Panc1 (cell line): ENCODE results near the gene EYS. TPM values are rescaled to one million over a fixed set of nuclear protein-coding genes. Genes with fewer than 3 reads are reported as not detected.
A peak's percentile ranks its signal among the peaks of the same experiment; 100 is the strongest.

ENCODE experiments used
- ATAC-seq: fragments of 200-7000 bp; cut with Tn5 transposase; 2 replicates; pipeline ENCODE4 v1.9.1; 2020; ENCODE audit warnings: mild to moderate bottlenecking, moderate library complexity
- BruUV-seq: library from RNA; stranded (reverse); fragments of 400-500 nt; replicated peaks from 2 replicates; lab custom pipeline; 2021; lab: Mats Ljungman, UMichigan
- CTCF ChIA-PET: fragments of 300-600 bp; sonication (Branson Sonifier 250); formaldehyde crosslinking; loops from one replicate; lab custom pipeline; 2022; ENCODE audit warnings: antibody characterized with exemption; lab: Charles Lee
- POLR2A ChIA-PET: fragments of 300-600 bp; sonication (Branson Sonifier 250); formaldehyde crosslinking; loops from one replicate; lab custom pipeline; 2022; ENCODE audit warnings: antibody characterized with exemption; lab: Charles Lee
- DNase-seq: peaks from one replicate; pipeline ENCODE4 v3.0.0-alpha.2; 2010; ENCODE audit warnings: low read depth, low spot score
- H3K27ac ChIP-seq: 2 replicates; pipeline ENCODE4 v1.5.1; 2011; ENCODE audit warnings: mild to moderate bottlenecking, low read length, inconsistent platforms
- H3K27me3 ChIP-seq: fragments of 200-500 bp; sonication (Bioruptor generic); 2 replicates; pipeline ENCODE4 v1.6.0; 2014; ENCODE audit warnings: low read length, inconsistent platforms; ENCODE audit not compliant: control insufficient read depth, insufficient read depth
- H3K36me3 ChIP-seq: fragments of 200-500 bp; sonication (Bioruptor generic); 2 replicates; pipeline ENCODE4 v1.5.1; 2014; ENCODE audit warnings: inconsistent platforms, mild to moderate bottlenecking, low read length, moderate library complexity; ENCODE audit not compliant: control insufficient read depth, insufficient read depth
- H3K4me1 ChIP-seq: 2 replicates; pipeline ENCODE4 v1.5.1; 2011; ENCODE audit warnings: inconsistent platforms, mild to moderate bottlenecking, low read length, moderate library complexity; ENCODE audit not compliant: control insufficient read depth, insufficient read depth
- H3K4me3 ChIP-seq, 2 experiments: 2 replicates each; pipeline ENCODE4 v1.5.1; 2011 to 2012; ENCODE audit warnings: low read depth in 2 of 2, low read length in 2 of 2, mild to moderate bottlenecking in 2 of 2, inconsistent platforms in 1 of 2, moderate library complexity in 1 of 2
- H3K9me3 ChIP-seq: fragments of 200-500 bp; sonication (Bioruptor generic); 2 replicates; pipeline ENCODE4 v1.5.1; 2014; ENCODE audit warnings: low read depth, mild to moderate bottlenecking, inconsistent platforms, low read length, moderate library complexity; ENCODE audit not compliant: control insufficient read depth, insufficient read depth
- CTCF ChIP-seq: fragments of 450-650 bp; IDR thresholded peaks from 2 replicates; pipeline ENCODE4 v1.5.1; 2017; ENCODE audit warnings: mild to moderate bottlenecking
- POLR2AphosphoS5 ChIP-seq: IDR thresholded peaks from 2 replicates; pipeline ENCODE4 v1.6.1; 2012; ENCODE audit warnings: mild to moderate bottlenecking, low read depth, low read length, moderate library complexity
- REST ChIP-seq, 2 experiments: IDR thresholded peaks; 2 replicates each; pipeline ENCODE4 v1.6.1; 2011 to 2012; ENCODE audit warnings: low read depth in 2 of 2, control low read depth in 1 of 2, low read length in 1 of 2, mild to moderate bottlenecking in 1 of 2, moderate library complexity in 1 of 2; ENCODE audit not compliant: insufficient read depth in 1 of 2
- SIN3A ChIP-seq: IDR thresholded peaks from 2 replicates; pipeline ENCODE4 v1.6.1; 2012; ENCODE audit warnings: low read depth, mild to moderate bottlenecking, low read length, moderate library complexity, borderline replicate concordance; ENCODE audit not compliant: insufficient read depth
- TCF7L2 ChIP-seq: IDR thresholded peaks from 2 replicates; pipeline ENCODE4 v1.6.1; 2011; ENCODE audit warnings: mild to moderate bottlenecking, low read depth, low read length, inconsistent platforms
- in situ Hi-C: cut with HindIII; loops from 2 replicates; pipeline ENCODE4 v1.10.0; 2016; ENCODE audit warnings: low sequenced_read_pairs, low pct_unique_long_range_greater_than_20kb
- intact Hi-C: fragments of 100-400 bp; cut with micrococcal nuclease; formaldehyde crosslinking; loops from one replicate; pipeline ENCODE4 v1.10.0; 2022; ENCODE audit not compliant: unreplicated experiment
- total RNA-seq: library from RNA; stranded (reverse); gene quantifications from one replicate; pipeline ENCODE4 v1.2.1, GENCODE V29; 2021; ENCODE audit not compliant: unreplicated experiment

EYS gene
- total RNA-seq, 1 experiment from 2014 or later, result not detected

- ChIA-PET CTCF (no interaction called here), POLR2A (no interaction called here)
- H3K36me3 ChIP-seq, result no peaks in the 10 kb centered on the region
- BruUV-seq, result no TSS peak
- H3K4me3 ChIP-seq, result no peak overlapping the region
- peak; percentile 47 for DNase-seq
- no peaks in the 10 kb centered on the region; the same call in 1 of the 2 replicates for H3K9me3 ChIP-seq
- ATAC-seq, result no peak
- no peaks in the 10 kb centered on the region for H3K4me1 ChIP-seq
- H3K27me3 ChIP-seq, result no peaks in the 10 kb centered on the region
- no peak overlapping the region for H3K27ac ChIP-seq
- in situ Hi-C loops (no loop called here), intact Hi-C loops (no loop called here)
- TF ChIP-seq REST (IDR thresholded peaks at IDR 0.05; ENCODE audit: insufficient read depth in 1 of 2, low read depth in 2 of 2, low read length in 1 of 2), result no peak
Observed at GRCh38 chr6:64254558-64254957, 1452.5 kb downstream of the EYS start.

GRCh38 chr6:64252256-64252655 is 1454.8 kb downstream of the EYS start:
- POLR2A ChIA-PET, result no interaction called here
- ATAC-seq (no peak), DNase-seq (no peak)
- TF ChIP-seq POLR2AphosphoS5 (no peak), CTCF (no peak), REST (IDR thresholded peaks at IDR 0.05; ENCODE audit: insufficient read depth in 1 of 2, low read depth in 2 of 2, low read length in 1 of 2) (no peak), SIN3A (no peak), TCF7L2 (no peak)
- H3K9me3 ChIP-seq, result no peaks in the 10 kb centered on the region; the same call in 1 of the 2 replicates
- H3K4me1 ChIP-seq, result no peaks in the 10 kb centered on the region
- no TSS peak for BruUV-seq
- no peaks in the 10 kb centered on the region for H3K36me3 ChIP-seq
- CTCF ChIA-PET, result no interaction called here
- no peak overlapping the region for H3K27ac ChIP-seq
- in situ Hi-C loops (no loop called here), intact Hi-C loops (no loop called here)
- H3K27me3 ChIP-seq, result no peaks in the 10 kb centered on the region
- no peak overlapping the region for H3K4me3 ChIP-seq
